ENCODE results near the gene CNOT4. TPM values are rescaled to one million over a fixed set of nuclear protein-coding genes. Genes with fewer than 3 reads are reported as not detected.

The CNOT4 gene
- total and polyA plus RNA-seq, 2 of the 4 experiments (the other 2 are of a cell fraction) = 7.0 to 8.1 TPM

DNA sequence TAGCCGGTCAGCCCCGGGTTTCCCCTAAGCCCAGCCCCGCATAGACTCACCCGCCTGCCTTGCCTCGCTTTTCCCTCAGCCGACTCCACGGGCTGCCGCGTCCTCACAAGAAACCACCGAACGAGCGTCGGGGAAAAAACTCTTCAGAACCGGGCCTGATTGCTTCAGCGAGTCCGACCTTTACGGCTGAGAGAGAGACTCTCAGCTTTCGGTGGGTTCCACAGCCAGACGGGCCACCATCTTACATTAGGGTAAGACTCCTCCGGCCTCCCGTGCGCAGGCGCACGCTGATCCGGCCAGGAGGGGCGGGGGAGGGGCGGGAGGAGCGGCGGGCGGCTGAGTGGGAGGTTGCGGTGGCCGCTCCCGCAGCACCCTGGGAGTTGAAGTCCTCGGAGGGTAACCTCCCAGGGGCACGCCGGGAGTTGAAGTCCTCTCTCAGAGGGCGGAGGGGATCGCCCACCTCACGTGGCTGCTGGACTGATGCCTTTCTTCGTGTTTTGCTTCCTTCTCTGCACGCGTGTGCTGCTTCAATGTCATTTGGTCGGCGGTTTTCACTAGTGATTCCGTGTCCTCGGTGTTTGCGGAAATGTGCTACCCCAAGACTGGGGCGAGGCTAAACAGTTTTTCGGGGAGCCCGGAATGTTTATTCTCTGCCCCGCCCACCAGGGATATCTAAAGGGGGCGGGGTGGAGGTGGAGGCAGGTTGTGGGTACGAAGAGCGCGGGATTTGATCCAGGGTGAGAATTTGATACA is at the start of gene CNOT4 (continued):
- TF ChIP-seq BHLHE40 (IDR thresholded peaks at IDR 0.05; ENCODE audit: low read depth, low read length) = peak; percentile 89; the same call in 1 of the 2 replicates
- TF ChIP-seq MAFK (IDR thresholded peaks at IDR 0.05; ENCODE audit: low read depth, low read length) = no peak
- no peak for TF ChIP-seq CEBPB (IDR thresholded peaks at IDR 0.05; ENCODE audit: low read depth, low read length)
- peak; percentile 98 for TF ChIP-seq CHD1 (IDR thresholded peaks at IDR 0.05; ENCODE audit: low read depth, low read length)
- TF ChIP-seq POLR2A (IDR thresholded peaks at IDR 0.05; ENCODE audit: low read depth, low read length) = peak; percentile 93

DNA sequence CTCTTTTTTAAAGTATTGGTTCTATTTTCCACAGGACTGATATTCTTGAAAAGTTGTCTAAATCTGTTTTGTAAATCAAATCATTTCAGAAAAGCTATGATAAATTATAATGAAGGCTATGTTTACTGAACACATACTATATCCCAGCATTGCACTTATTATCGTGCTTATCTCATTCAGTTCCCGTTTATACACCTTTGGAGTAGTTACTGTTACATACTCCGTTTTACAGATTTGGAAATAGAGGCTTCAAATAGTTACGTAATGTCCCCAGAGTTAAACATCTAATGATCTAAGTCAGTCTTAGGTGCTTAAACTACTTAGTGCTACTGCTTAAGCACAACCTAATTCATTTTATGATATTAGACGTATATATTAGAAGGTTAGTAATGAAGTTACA is 49.0 kb upstream of the CNOT4 start:
- Histone ChIP-seq H2AK5ac (ENCODE audit: low read depth, low read length) (no peak overlapping the region), H4K5ac (ENCODE audit: low read depth, low read length) (no peak overlapping the region), H3K4ac (ENCODE audit: low read depth, low read length) (no peak overlapping the region), H2BK15ac (ENCODE audit: low read depth, low read length) (no peak overlapping the region), H3K18ac (ENCODE audit: low read depth, low read length) (no peak overlapping the region), H2AFZ (replicated peaks; ENCODE audit: low read length, poor library complexity) (no peak overlapping the region), H3K56ac (ENCODE audit: extremely low read depth, insufficient read depth, low read length) (0 out of 2 replicates have a peak overlapping the region, but pooled peaks have one; percentile 95), H3K4me1 (ENCODE audit: control insufficient read depth, insufficient read depth, low read length) (no peaks in the 10 kb centered on the region), H2BK20ac (ENCODE audit: low read depth, low read length) (no peak overlapping the region), H3K36me3 (ENCODE audit: control insufficient read depth, insufficient read depth, low read length) (no peaks in the 10 kb centered on the region), H4K8ac (ENCODE audit: low read depth in 2 of 2, low read length in 2 of 2) (no peak overlapping the region), H3K9me1 (ENCODE audit: insufficient read depth, low read length) (no peaks in the 10 kb centered on the region), H2BK120ac (ENCODE audit: low read depth, low read length) (no peak overlapping the region), H4K20me1 (ENCODE audit: insufficient read depth, low read length) (no peaks in the 10 kb centered on the region; the same call in 1 of the 2 replicates), H3K9me3 (ENCODE audit: control insufficient read depth, insufficient read depth, low read length) (no peaks in the 10 kb centered on the region), H3K27ac (ENCODE audit: insufficient read depth, low read length) (no peak overlapping the region), H3K79me1 (ENCODE audit: low read depth in 1 of 2, low read length in 2 of 2) (peaks cover 6 to 33% of the 10 kb centered on the region in 2 experiments), H3K9ac (ENCODE audit: low read depth, low read length) (no peak overlapping the region; the same call in 1 of the 2 replicates), H2AK9ac (replicated peaks; ENCODE audit: low read depth, low read length, poor library complexity) (no peak overlapping the region), H3K4me3 (ENCODE audit: insufficient read depth, low read depth, low read length) (peak overlapping the region; percentile 69), H3K4me2 (ENCODE audit: low read depth, low read length) (peak overlapping the region; percentile 97), H3K27me3 (ENCODE audit: control insufficient read depth, insufficient read depth, low read length) (no peaks in the 10 kb centered on the region), H3K23ac (ENCODE audit: low read depth, low read length) (no peak overlapping the region), H2BK5ac (ENCODE audit: low read depth, low read length, poor library complexity, severe bottlenecking) (no peak overlapping the region), H3K14ac (replicated peaks; ENCODE audit: low read depth, low read length) (0 out of 2 replicates have a peak overlapping the region, but pooled peaks have one; percentile 58), H4K91ac (ENCODE audit: insufficient read depth, low read depth, low read length) (no peak overlapping the region)
- DNase-seq (no peak), ATAC-seq (ENCODE audit: low read depth) (no peak)
- TF ChIP-seq, protein P1, sequence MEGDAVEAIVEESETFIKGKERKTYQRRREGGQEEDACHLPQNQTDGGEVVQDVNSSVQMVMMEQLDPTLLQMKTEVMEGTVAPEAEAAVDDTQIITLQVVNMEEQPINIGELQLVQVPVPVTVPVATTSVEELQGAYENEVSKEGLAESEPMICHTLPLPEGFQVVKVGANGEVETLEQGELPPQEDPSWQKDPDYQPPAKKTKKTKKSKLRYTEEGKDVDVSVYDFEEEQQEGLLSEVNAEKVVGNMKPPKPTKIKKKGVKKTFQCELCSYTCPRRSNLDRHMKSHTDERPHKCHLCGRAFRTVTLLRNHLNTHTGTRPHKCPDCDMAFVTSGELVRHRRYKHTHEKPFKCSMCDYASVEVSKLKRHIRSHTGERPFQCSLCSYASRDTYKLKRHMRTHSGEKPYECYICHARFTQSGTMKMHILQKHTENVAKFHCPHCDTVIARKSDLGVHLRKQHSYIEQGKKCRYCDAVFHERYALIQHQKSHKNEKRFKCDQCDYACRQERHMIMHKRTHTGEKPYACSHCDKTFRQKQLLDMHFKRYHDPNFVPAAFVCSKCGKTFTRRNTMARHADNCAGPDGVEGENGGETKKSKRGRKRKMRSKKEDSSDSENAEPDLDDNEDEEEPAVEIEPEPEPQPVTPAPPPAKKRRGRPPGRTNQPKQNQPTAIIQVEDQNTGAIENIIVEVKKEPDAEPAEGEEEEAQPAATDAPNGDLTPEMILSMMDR (conservative IDR thresholded peaks at IDR 0.05; ENCODE audit: low read depth, low read length) = no peak
- peak; percentile 58 for TF ChIP-seq CEBPB (IDR thresholded peaks at IDR 0.05; ENCODE audit: low read depth, low read length)
- intact Hi-C loops (cut with micrococcal nuclease) (loop anchor here (1.0 to 10.0 kb wide), 2 partner anchors 278 to 874 kb away; no protein-coding TSS in a partner anchor), dilution Hi-C loops (cut with HindIII; ENCODE audit: low sequenced_read_pairs, unreplicated experiment) (no loop called here), in situ Hi-C loops (cut with MboI; ENCODE audit: low sequenced_read_pairs) (loop anchor here (5.0 to 25.0 kb wide), 2 partner anchors 277 to 872 kb away; no protein-coding TSS in a partner anchor)
- ChIA-PET POLR2A (ENCODE audit: unreplicated experiment) (no interaction called here), CTCF (interaction anchor here (1.4 kb wide), 1 partner anchor 278 kb away, joined by 5 read pairs; no protein-coding TSS in a partner anchor)
- TSS peak; percentile 67 for BruUV-seq (replicated peaks)
- no CpG with 5 or more reads among the region's 5 CpGs for WGBS, 2 experiments (ENCODE audit: extremely low coverage in 2 of 2, insufficient read length in 1 of 2)

Data from IMR-90 (cell line).